ENCODE results near the gene ENKUR. TPM values are rescaled to one million over a fixed set of nuclear protein-coding genes. Genes with fewer than 3 reads are reported as not detected.

The ENKUR gene
- total RNA-seq, 6 experiments from 2014 or later = 0.14 to 0.33 (median 0.23) TPM; not detected in 1

- TF ChIP-seq CTCF (IDR thresholded peaks at IDR 0.05) = no peak
- Mint-ChIP-seq H3K36me3 (ENCODE audit: low read depth) (peaks cover 4% of the 10 kb centered on the region; the same call in 1 of the 2 replicates), H3K4me1 (ENCODE audit: low read depth) (peaks cover 59% of the 10 kb centered on the region), H3K9me3 (no peaks in the 10 kb centered on the region), H3K4me3 (peak overlapping the region; percentile 78), H3K27me3 (ENCODE audit: insufficient read depth) (no peaks in the 10 kb centered on the region; the same call in 1 of the 2 replicates), H3K27ac (peak overlapping the region; percentile 88)
- no peak for DNase-seq
These were observed 62.3 kb downstream of the ENKUR start for GRCh38 chr10:24953675-24954074.

GRCh38 chr10:24952707-24953645, 63.0 kb downstream of the ENKUR start:
- peaks cover 59% of the 10 kb centered on the region for H3K4me1 Mint-ChIP-seq (ENCODE audit: low read depth)
- TF ChIP-seq CTCF (IDR thresholded peaks at IDR 0.05) = peak; percentile 61
- peak overlapping the region; percentile 93 for H3K27ac Mint-ChIP-seq
- peak; percentile 52 for DNase-seq
- H3K9me3 Mint-ChIP-seq = no peaks in the 10 kb centered on the region
- H3K36me3 Mint-ChIP-seq (ENCODE audit: low read depth) = peaks cover 4% of the 10 kb centered on the region; the same call in 1 of the 2 replicates
- no peaks in the 10 kb centered on the region; the same call in 1 of the 2 replicates for H3K27me3 Mint-ChIP-seq (ENCODE audit: insufficient read depth)
- peak overlapping the region; percentile 78 for H3K4me3 Mint-ChIP-seq

- peaks cover 59% of the 10 kb centered on the region for H3K4me1 Mint-ChIP-seq (ENCODE audit: low read depth)
These were observed 63.7 kb downstream of the ENKUR start, which contains the start of gene PRTFDC1 for GRCh38 chr10:24952143-24952706. Gene PRTFDC1, minus strand, starts transcription at chr10:24952606. Its CDS starts 31 bp downstream, at chr10:24952575.

GRCh38 chr10:24951201-24952142, 64.5 kb downstream of the ENKUR start:
- no peak for TF ChIP-seq CTCF (IDR thresholded peaks at IDR 0.05)
- Mint-ChIP-seq H3K4me1 (ENCODE audit: low read depth) (peaks cover 54% of the 10 kb centered on the region), H3K27me3 (ENCODE audit: insufficient read depth) (no peaks in the 10 kb centered on the region; the same call in 1 of the 2 replicates), H3K36me3 (ENCODE audit: low read depth) (peaks cover 4% of the 10 kb centered on the region; the same call in 1 of the 2 replicates), H3K27ac (peak overlapping the region; percentile 93), H3K4me3 (peak overlapping the region; percentile 84), H3K9me3 (no peaks in the 10 kb centered on the region)
- peak; percentile 23 for DNase-seq

More at GRCh38 chr10:24952143-24952706, 63.7 kb downstream of the ENKUR start, which contains the start of gene PRTFDC1:
- no peaks in the 10 kb centered on the region for H3K9me3 Mint-ChIP-seq
- peaks cover 4% of the 10 kb centered on the region; the same call in 1 of the 2 replicates for H3K36me3 Mint-ChIP-seq (ENCODE audit: low read depth)
- H3K4me3 Mint-ChIP-seq = peak within 1 kb of the TSS; percentile 84
- no peak for TF ChIP-seq CTCF (IDR thresholded peaks at IDR 0.05)
- peak within 1 kb of the TSS; percentile 93 for H3K27ac Mint-ChIP-seq
- peak; percentile 5 for DNase-seq
- no peaks in the 10 kb centered on the region; the same call in 1 of the 2 replicates for H3K27me3 Mint-ChIP-seq (ENCODE audit: insufficient read depth)

- peaks cover 53% of the 10 kb centered on the region for H3K4me1 Mint-ChIP-seq (ENCODE audit: low read depth)
- no peaks in the 10 kb centered on the region; the same call in 1 of the 2 replicates for H3K27me3 Mint-ChIP-seq (ENCODE audit: insufficient read depth)
- no peaks in the 10 kb centered on the region for H3K9me3 Mint-ChIP-seq
- DNase-seq = no peak
- TF ChIP-seq CTCF (IDR thresholded peaks at IDR 0.05) = no peak
- no peak overlapping the region for H3K4me3 Mint-ChIP-seq
- H3K36me3 Mint-ChIP-seq (ENCODE audit: low read depth) = peaks cover 4% of the 10 kb centered on the region; the same call in 1 of the 2 replicates
- no peak overlapping the region for H3K27ac Mint-ChIP-seq
These were observed 65.5 kb downstream of the ENKUR start for GRCh38 chr10:24950439-24950838.
